Neural cell (in vitro differentiated cells): ENCODE measurements around the gene INSR. TPM values are rescaled to one million over a fixed set of nuclear protein-coding genes. Genes with fewer than 3 reads are reported as not detected.

Experiments
- H2AFZ ChIP-seq: fragments of 200-600, 300-800 bp; sonication (generic), shearing (Covaris generic); 2 replicates; pipeline ENCODE4 v1.6.0; 2014; ENCODE audit warnings: low read depth, mild to moderate bottlenecking, antibody characterized with exemption, low read length, moderate library complexity
- H3F3A ChIP-seq: fragments of 200-600 bp; shearing (Covaris generic); 2 replicates; pipeline ENCODE4 v1.6.1; 2016; ENCODE audit warnings: mild to moderate bottlenecking, moderate library complexity, mixed read lengths, antibody characterized with exemption, low read length; ENCODE audit not compliant: insufficient read depth, poor library complexity, severe bottlenecking
- H3K27ac ChIP-seq: fragments of 200-600, 300-800 bp; sonication (generic), shearing (Covaris generic); 2 replicates; pipeline ENCODE4 v1.5.1; 2014; ENCODE audit warnings: mild to moderate bottlenecking, low read length, moderate library complexity
- H3K27me3 ChIP-seq: fragments of 300-800, 200-600 bp; sonication (generic), shearing (Covaris generic); 2 replicates; pipeline ENCODE4 v1.6.0; 2014; ENCODE audit warnings: mild to moderate bottlenecking, low read depth, low read length, moderate library complexity; ENCODE audit not compliant: insufficient read depth
- H3K36me3 ChIP-seq: fragments of 300-800, 200-600 bp; sonication (generic), shearing (Covaris generic); 2 replicates; pipeline ENCODE4 v1.5.1; 2014; ENCODE audit warnings: mild to moderate bottlenecking, antibody characterized with exemption, low read length, moderate library complexity; ENCODE audit not compliant: insufficient read depth
- H3K4me2 ChIP-seq: fragments of 300-800, 200-600 bp; sonication (generic), shearing (Covaris generic); 2 replicates; pipeline ENCODE4 v1.6.0; 2014; ENCODE audit warnings: mild to moderate bottlenecking, low read length
- H3K4me3 ChIP-seq: fragments of 300-800, 200-600 bp; sonication (generic), shearing (Covaris generic); 2 replicates; pipeline ENCODE4 v1.5.1; 2014; ENCODE audit warnings: mild to moderate bottlenecking, low read length, moderate library complexity
- H3K79me2 ChIP-seq: fragments of 200-600 bp; shearing (Covaris generic); replicated peaks from 2 replicates; pipeline ENCODE4 v1.6.0; 2014; ENCODE audit warnings: mild to moderate bottlenecking, low read length, moderate library complexity; ENCODE audit not compliant: insufficient read depth
- H3K9ac ChIP-seq: fragments of 300-800, 200-600 bp; sonication (generic), shearing (Covaris generic); 2 replicates; pipeline ENCODE4 v1.6.1; 2016; ENCODE audit warnings: mild to moderate bottlenecking, low read length, mixed read lengths
- H3K9me2 ChIP-seq: fragments of 200-600 bp; shearing (Covaris generic); 2 replicates; pipeline ENCODE4 v1.6.1; 2016; ENCODE audit warnings: mild to moderate bottlenecking, low read length, mixed read lengths; ENCODE audit not compliant: insufficient read depth
- H3K9me3 ChIP-seq: fragments of 200-600, 300-800 bp; sonication (generic), shearing (Covaris generic); 2 replicates; pipeline ENCODE4 v1.6.1; 2016; ENCODE audit warnings: mild to moderate bottlenecking, mixed run types, low read length, moderate library complexity, mixed read lengths
- H4K20me1 ChIP-seq: fragments of 200-600 bp; shearing (Covaris generic); 2 replicates; pipeline ENCODE4 v1.6.1; 2016; ENCODE audit warnings: mild to moderate bottlenecking, mixed run types; ENCODE audit not compliant: insufficient read depth
- EP300 ChIP-seq: fragments of 450-650 bp; conservative IDR thresholded peaks from 2 replicates; pipeline ENCODE4 v1.6.1; 2014; ENCODE audit warnings: antibody characterized with exemption, mild to moderate bottlenecking, moderate library complexity; ENCODE audit not compliant: poor library complexity, severe bottlenecking
- EZH2 ChIP-seq: fragments of 200-600, 300-800 bp; shearing (Covaris generic), sonication (generic); IDR thresholded peaks from 2 replicates; pipeline ENCODE4 v1.6.1; 2014; ENCODE audit warnings: antibody characterized with exemption, low read length, borderline replicate concordance, mild to moderate bottlenecking; ENCODE audit not compliant: insufficient read depth, poor library complexity, severe bottlenecking
- MXI1 ChIP-seq: fragments of 450-650 bp; conservative IDR thresholded peaks from 2 replicates; pipeline ENCODE4 v1.6.1; 2014; ENCODE audit warnings: antibody characterized with exemption, mild to moderate bottlenecking; ENCODE audit not compliant: poor library complexity, severe bottlenecking
- POLR2AphosphoS5 ChIP-seq: IDR thresholded peaks from 2 replicates; pipeline ENCODE4 v1.6.1; 2012
- RAD21 ChIP-seq: fragments of 450-650 bp; conservative IDR thresholded peaks from 2 replicates; pipeline ENCODE4 v1.6.1; 2014; ENCODE audit warnings: antibody characterized with exemption, mild to moderate bottlenecking, moderate library complexity
- SMC3 ChIP-seq: fragments of 450-650 bp; conservative IDR thresholded peaks from 2 replicates; pipeline ENCODE4 v1.6.1; 2014; ENCODE audit warnings: antibody characterized with exemption, mild to moderate bottlenecking, moderate library complexity; ENCODE audit not compliant: poor library complexity
- TAF1 ChIP-seq: IDR thresholded peaks from 2 replicates; pipeline ENCODE4 v1.6.1; 2012; ENCODE audit warnings: low read depth
- polyA plus RNA-seq: library from polyadenylated mRNA; depleted of rRNA; stranded (reverse); fragments of >200 nt; gene quantifications from 2 replicates; pipeline ENCODE4 v1.2.3, GENCODE V29; 2014
- TF ChIP-seq, protein P1 (sequence below): fragments of 450-650 bp; IDR thresholded peaks from 2 replicates; pipeline ENCODE4 v1.5.1; 2014; ENCODE audit warnings: antibody characterized with exemption, mild to moderate bottlenecking, moderate library complexity; ENCODE audit not compliant: poor library complexity, severe bottlenecking
- TF ChIP-seq, protein P2 (sequence below): IDR thresholded peaks from 2 replicates; pipeline ENCODE4 v1.6.1; 2012; ENCODE audit warnings: borderline replicate concordance

INSR gene
- polyA plus RNA-seq, 1 donor from 2014 or later, result 16.0 TPM

GRCh38 chr19:7098096-7098495 is 196.1 kb downstream of the INSR start:
- Histone ChIP-seq H3K9me2 (no peaks in the 10 kb centered on the region), H3K4me3 (peak overlapping the region; percentile 71), H3K9me3 (no peaks in the 10 kb centered on the region), H3K79me2 (no peaks in the 10 kb centered on the region), H3K4me2 (peak overlapping the region; percentile 69), H3K27me3 (no peaks in the 10 kb centered on the region), H3K9ac (peak overlapping the region; percentile 81), H2AFZ (no peak overlapping the region), H3K36me3 (no peaks in the 10 kb centered on the region), H3F3A (no peaks in the 10 kb centered on the region), H3K27ac (peak overlapping the region; percentile 94), H4K20me1 (no peaks in the 10 kb centered on the region)
- TF ChIP-seq RAD21 (no peak), MXI1 (no peak), EZH2 (no peak), POLR2AphosphoS5 (no peak), SMC3 (no peak), TAF1 (no peak), EP300 (no peak)
- TF ChIP-seq, protein P1, sequence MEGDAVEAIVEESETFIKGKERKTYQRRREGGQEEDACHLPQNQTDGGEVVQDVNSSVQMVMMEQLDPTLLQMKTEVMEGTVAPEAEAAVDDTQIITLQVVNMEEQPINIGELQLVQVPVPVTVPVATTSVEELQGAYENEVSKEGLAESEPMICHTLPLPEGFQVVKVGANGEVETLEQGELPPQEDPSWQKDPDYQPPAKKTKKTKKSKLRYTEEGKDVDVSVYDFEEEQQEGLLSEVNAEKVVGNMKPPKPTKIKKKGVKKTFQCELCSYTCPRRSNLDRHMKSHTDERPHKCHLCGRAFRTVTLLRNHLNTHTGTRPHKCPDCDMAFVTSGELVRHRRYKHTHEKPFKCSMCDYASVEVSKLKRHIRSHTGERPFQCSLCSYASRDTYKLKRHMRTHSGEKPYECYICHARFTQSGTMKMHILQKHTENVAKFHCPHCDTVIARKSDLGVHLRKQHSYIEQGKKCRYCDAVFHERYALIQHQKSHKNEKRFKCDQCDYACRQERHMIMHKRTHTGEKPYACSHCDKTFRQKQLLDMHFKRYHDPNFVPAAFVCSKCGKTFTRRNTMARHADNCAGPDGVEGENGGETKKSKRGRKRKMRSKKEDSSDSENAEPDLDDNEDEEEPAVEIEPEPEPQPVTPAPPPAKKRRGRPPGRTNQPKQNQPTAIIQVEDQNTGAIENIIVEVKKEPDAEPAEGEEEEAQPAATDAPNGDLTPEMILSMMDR, result no peak
- TF ChIP-seq, protein P2, sequence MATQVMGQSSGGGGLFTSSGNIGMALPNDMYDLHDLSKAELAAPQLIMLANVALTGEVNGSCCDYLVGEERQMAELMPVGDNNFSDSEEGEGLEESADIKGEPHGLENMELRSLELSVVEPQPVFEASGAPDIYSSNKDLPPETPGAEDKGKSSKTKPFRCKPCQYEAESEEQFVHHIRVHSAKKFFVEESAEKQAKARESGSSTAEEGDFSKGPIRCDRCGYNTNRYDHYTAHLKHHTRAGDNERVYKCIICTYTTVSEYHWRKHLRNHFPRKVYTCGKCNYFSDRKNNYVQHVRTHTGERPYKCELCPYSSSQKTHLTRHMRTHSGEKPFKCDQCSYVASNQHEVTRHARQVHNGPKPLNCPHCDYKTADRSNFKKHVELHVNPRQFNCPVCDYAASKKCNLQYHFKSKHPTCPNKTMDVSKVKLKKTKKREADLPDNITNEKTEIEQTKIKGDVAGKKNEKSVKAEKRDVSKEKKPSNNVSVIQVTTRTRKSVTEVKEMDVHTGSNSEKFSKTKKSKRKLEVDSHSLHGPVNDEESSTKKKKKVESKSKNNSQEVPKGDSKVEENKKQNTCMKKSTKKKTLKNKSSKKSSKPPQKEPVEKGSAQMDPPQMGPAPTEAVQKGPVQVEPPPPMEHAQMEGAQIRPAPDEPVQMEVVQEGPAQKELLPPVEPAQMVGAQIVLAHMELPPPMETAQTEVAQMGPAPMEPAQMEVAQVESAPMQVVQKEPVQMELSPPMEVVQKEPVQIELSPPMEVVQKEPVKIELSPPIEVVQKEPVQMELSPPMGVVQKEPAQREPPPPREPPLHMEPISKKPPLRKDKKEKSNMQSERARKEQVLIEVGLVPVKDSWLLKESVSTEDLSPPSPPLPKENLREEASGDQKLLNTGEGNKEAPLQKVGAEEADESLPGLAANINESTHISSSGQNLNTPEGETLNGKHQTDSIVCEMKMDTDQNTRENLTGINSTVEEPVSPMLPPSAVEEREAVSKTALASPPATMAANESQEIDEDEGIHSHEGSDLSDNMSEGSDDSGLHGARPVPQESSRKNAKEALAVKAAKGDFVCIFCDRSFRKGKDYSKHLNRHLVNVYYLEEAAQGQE, result no peak

DNA sequence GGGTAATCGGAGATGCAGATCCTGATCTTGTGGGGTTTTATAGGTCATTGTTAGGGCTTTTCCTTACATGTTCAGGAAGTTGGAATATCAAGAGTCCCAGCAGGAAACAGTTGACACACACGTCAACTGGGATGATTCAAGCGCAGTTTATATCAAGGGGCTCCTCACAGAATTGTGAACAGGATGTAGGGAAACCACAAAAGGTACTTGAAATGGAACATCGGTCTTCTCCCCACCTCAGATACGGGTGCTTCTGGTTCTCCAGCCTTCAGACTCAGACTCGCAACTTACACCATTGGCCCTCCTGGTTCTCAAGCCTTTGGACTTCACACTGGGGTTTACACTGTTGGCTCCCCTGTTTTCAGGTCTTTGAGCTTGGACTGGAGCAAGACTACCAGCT is 205.2 kb downstream of the INSR start:
- H3K27me3 ChIP-seq, result no peaks in the 10 kb centered on the region
- TF ChIP-seq EP300, result no peak
- no peak for TF ChIP-seq MXI1
- no peak for TF ChIP-seq POLR2AphosphoS5
- no peak for TF ChIP-seq SMC3
- no peak for TF ChIP-seq EZH2
- TF ChIP-seq RAD21, result no peak
- TF ChIP-seq, protein P2, result no peak
- no peak overlapping the region for H3K4me2 ChIP-seq
- H2AFZ ChIP-seq, result no peak overlapping the region
- no peaks in the 10 kb centered on the region for H4K20me1 ChIP-seq
- no peaks in the 10 kb centered on the region for H3K79me2 ChIP-seq
- H3K9me3 ChIP-seq, result peaks cover 14% of the 10 kb centered on the region
- H3K9me2 ChIP-seq, result no peaks in the 10 kb centered on the region
- no peak overlapping the region for H3K4me3 ChIP-seq
- H3F3A ChIP-seq, result no peaks in the 10 kb centered on the region
- peaks cover 26% of the 10 kb centered on the region for H3K36me3 ChIP-seq
- no peak overlapping the region for H3K9ac ChIP-seq
- H3K27ac ChIP-seq, result no peak overlapping the region
